PC-3 (cell line): ENCODE results near the gene UGT2A3. TPM values are rescaled to one million over a fixed set of nuclear protein-coding genes. Genes with fewer than 3 reads are reported as not detected.
A peak's percentile ranks its signal among the peaks of the same experiment; 100 is the strongest.

Experiments
- ATAC-seq: fragments of 200-7000 bp; cut with Tn5 transposase; 2 replicates; pipeline ENCODE4 v1.9.1; 2020; ENCODE audit warnings: mild to moderate bottlenecking, moderate library complexity
- BruUV-seq: library from RNA; stranded (reverse); fragments of 400-500 nt; replicated peaks from 2 replicates; lab custom pipeline; 2021; lab: Mats Ljungman, UMichigan
- CTCF ChIA-PET: fragments of 300-600 bp; sonication (Branson Sonifier 250); formaldehyde crosslinking; loops from one replicate; lab custom pipeline; 2022; ENCODE audit warnings: antibody characterized with exemption; lab: Charles Lee
- POLR2A ChIA-PET: fragments of 300-600 bp; sonication (Branson Sonifier 250); formaldehyde crosslinking; loops from one replicate; lab custom pipeline; 2022; ENCODE audit warnings: antibody characterized with exemption; ENCODE audit not compliant: unreplicated experiment; lab: Charles Lee
- DNase-seq: peaks from one replicate; pipeline ENCODE4 v3.0.0-alpha.2; 2015
- H2AFZ ChIP-seq: fragments of 300-600 bp; sonication (generic); 2 replicates; pipeline ENCODE4 v1.6.0; 2016; ENCODE audit warnings: antibody characterized with exemption, low read length
- H3F3A ChIP-seq: fragments of 300-600 bp; sonication (generic); one replicate; pipeline ENCODE4 v1.6.0; 2017; ENCODE audit warnings: antibody characterized with exemption, low read length, control low read depth, mild to moderate bottlenecking; ENCODE audit not compliant: unreplicated experiment
- H3K27ac ChIP-seq: fragments of 300-600 bp; sonication (generic); 2 replicates; pipeline ENCODE4 v1.5.1; 2016; ENCODE audit warnings: mild to moderate bottlenecking, low read length
- H3K27me3 ChIP-seq: fragments of 300-600 bp; sonication (generic); 2 replicates; pipeline ENCODE4 v1.6.1; 2016; ENCODE audit warnings: low read length, mixed read lengths
- H3K36me3 ChIP-seq: fragments of 300-600 bp; sonication (generic); 2 replicates; pipeline ENCODE4 v1.6.1; 2016; ENCODE audit warnings: low read depth, mixed run types, low read length, mixed read lengths
- H3K4me1 ChIP-seq: fragments of 300-600 bp; sonication (generic); 2 replicates; pipeline ENCODE4 v1.5.1; 2016; ENCODE audit warnings: low read length; ENCODE audit not compliant: insufficient read depth
- H3K4me2 ChIP-seq: fragments of 300-600 bp; sonication (generic); 2 replicates; pipeline ENCODE4 v1.6.0; 2016; ENCODE audit warnings: low read length
- H3K4me3 ChIP-seq: fragments of 300-600 bp; sonication (generic); 2 replicates; pipeline ENCODE4 v1.5.1; 2016; ENCODE audit warnings: mild to moderate bottlenecking, low read length, mixed read lengths
- H3K79me2 ChIP-seq: fragments of 300-600 bp; sonication (generic); 2 replicates; pipeline ENCODE4 v1.6.1; 2017; ENCODE audit warnings: low read length, mixed read lengths
- H3K9ac ChIP-seq: fragments of 300-600 bp; sonication (generic); 2 replicates; pipeline ENCODE4 v1.6.0; 2016; ENCODE audit warnings: mild to moderate bottlenecking, low read length
- H3K9me2 ChIP-seq: fragments of 300-600 bp; sonication (generic); replicated peaks from 2 replicates; pipeline ENCODE4 v1.6.1; 2016; ENCODE audit warnings: mixed run types, low read length, mixed read lengths
- H3K9me3 ChIP-seq: fragments of 300-600 bp; sonication (generic); 2 replicates; pipeline ENCODE4 v1.6.1; 2016; ENCODE audit warnings: low read length, mixed read lengths
- H4K20me1 ChIP-seq: fragments of 300-600 bp; sonication (generic); 2 replicates; pipeline ENCODE4 v1.6.1; 2016; ENCODE audit warnings: low read length, mixed read lengths
- CTCF ChIP-seq: fragments of 300-600 bp; sonication (generic); conservative IDR thresholded peaks from 2 replicates; pipeline ENCODE4 v1.5.1; 2017; ENCODE audit warnings: antibody characterized with exemption, low read depth, mild to moderate bottlenecking, low read length
- EZH2 ChIP-seq: fragments of 300-600 bp; sonication (generic); IDR thresholded peaks from one replicate; pipeline ENCODE4 v1.6.1; 2017; ENCODE audit warnings: antibody characterized with exemption, mild to moderate bottlenecking, low read length; ENCODE audit not compliant: unreplicated experiment
- EZH2phosphoT487 ChIP-seq: fragments of 300-600 bp; sonication (generic); IDR thresholded peaks from 2 replicates; pipeline ENCODE4 v1.6.1; 2018; ENCODE audit warnings: mild to moderate bottlenecking, antibody characterized with exemption, low read length, borderline replicate concordance
- intact Hi-C: fragments of 100-400 bp; cut with micrococcal nuclease; formaldehyde crosslinking; loops from 2 replicates; pipeline ENCODE4 v1.9.0; 2023
- total RNA-seq: library from RNA; depleted of rRNA; stranded (reverse); fragments of >200 nt; gene quantifications from 2 replicates; pipeline ENCODE4 v1.2.3, GENCODE V29; 2014

The UGT2A3 gene
- total RNA-seq, 1 experiment from 2014 or later, result not detected

- no peak overlapping the region for H3K27ac ChIP-seq
- no TSS peak for BruUV-seq
- H3K4me1 ChIP-seq, result peaks cover 20% of the 10 kb centered on the region
- H3K4me2 ChIP-seq, result no peak overlapping the region
- TF ChIP-seq EZH2, result no peak
- no peak for TF ChIP-seq EZH2phosphoT487
- TF ChIP-seq CTCF, result no peak
- peak overlapping the region; percentile 57; the same call in 1 of the 2 replicates for H2AFZ ChIP-seq
- ChIA-PET POLR2A (no interaction called here), CTCF (no interaction called here)
- no peaks in the 10 kb centered on the region for H3K79me2 ChIP-seq
- no peaks in the 10 kb centered on the region for H3F3A ChIP-seq
- H3K4me3 ChIP-seq, result no peak overlapping the region
- H4K20me1 ChIP-seq, result no peaks in the 10 kb centered on the region
- no peaks in the 10 kb centered on the region for H3K9me2 ChIP-seq
- H3K9me3 ChIP-seq, result no peaks in the 10 kb centered on the region
- no peaks in the 10 kb centered on the region for H3K36me3 ChIP-seq
- DNase-seq (no peak), ATAC-seq (no peak)
- no peaks in the 10 kb centered on the region for H3K27me3 ChIP-seq
- H3K9ac ChIP-seq, result no peak overlapping the region
- intact Hi-C loops, result loop anchor here (5.0 to 10.0 kb wide), 3 partner anchors 162 to 409 kb away; no protein-coding TSS in a partner anchor
Measured at GRCh38 chr4:68906780-68907137, 44.8 kb downstream of the UGT2A3 start.

GRCh38 chr4:68905939-68906779 lies 45.4 kb downstream of the UGT2A3 start:
- peak; percentile 74 for DNase-seq
- CTCF ChIA-PET, result interaction anchor here (0.6 kb wide), 1 partner anchor 427 kb away, joined by 3 read pairs; no protein-coding TSS in a partner anchor
- Histone ChIP-seq H3K4me3 (peak overlapping the region; percentile 52), H3K9me3 (no peaks in the 10 kb centered on the region), H3K4me2 (peak overlapping the region; percentile 80), H3F3A (no peaks in the 10 kb centered on the region), H3K79me2 (no peaks in the 10 kb centered on the region), H4K20me1 (no peaks in the 10 kb centered on the region), H3K36me3 (no peaks in the 10 kb centered on the region), H3K4me1 (peaks cover 20% of the 10 kb centered on the region), H3K27me3 (no peaks in the 10 kb centered on the region), H3K9me2 (no peaks in the 10 kb centered on the region), H2AFZ (peak overlapping the region; percentile 57), H3K27ac (peak overlapping the region; percentile 16), H3K9ac (no peak overlapping the region)
- ATAC-seq, result peak; percentile 69
- no TSS peak for BruUV-seq
- intact Hi-C loops, result loop anchor here (5.0 to 10.0 kb wide), 3 partner anchors 161 to 409 kb away; no protein-coding TSS in a partner anchor
- no peak for TF ChIP-seq EZH2phosphoT487
- TF ChIP-seq EZH2, result no peak
- no peak for TF ChIP-seq CTCF
- POLR2A ChIA-PET, result no interaction called here

- Histone ChIP-seq H3K27ac (no peak overlapping the region), H3K9me2 (no peaks in the 10 kb centered on the region), H3K36me3 (no peaks in the 10 kb centered on the region), H3K4me1 (peaks cover 20% of the 10 kb centered on the region), H4K20me1 (no peaks in the 10 kb centered on the region), H3K4me2 (peak overlapping the region; percentile 80), H3K79me2 (no peaks in the 10 kb centered on the region), H3F3A (no peaks in the 10 kb centered on the region), H3K9ac (no peak overlapping the region), H3K9me3 (no peaks in the 10 kb centered on the region), H2AFZ (peak overlapping the region; percentile 57), H3K27me3 (no peaks in the 10 kb centered on the region), H3K4me3 (peak overlapping the region; percentile 52; the same call in 1 of the 2 replicates)
- no peak for DNase-seq
- no peak for TF ChIP-seq EZH2
- no peak for TF ChIP-seq CTCF
- no peak for TF ChIP-seq EZH2phosphoT487
- intact Hi-C loops, result loop anchor here (5.0 to 10.0 kb wide), 3 partner anchors 161 to 408 kb away; no protein-coding TSS in a partner anchor
- no TSS peak for BruUV-seq
- CTCF ChIA-PET, result interaction anchor here (0.6 kb wide), 1 partner anchor 427 kb away, joined by 3 read pairs; no protein-coding TSS in a partner anchor
- ATAC-seq, result peak; percentile 14
- POLR2A ChIA-PET, result no interaction called here
Measured at GRCh38 chr4:68905598-68905938, 46.0 kb downstream of the UGT2A3 start.
